ENCODE measurements around the gene NOTCH3.

The NOTCH3 gene

GRCh38 chr19:15231271-15231670 lies 30.5 kb upstream of the NOTCH3 start:
- no peaks in the 10 kb centered on the region for H3K9me3 ChIP-seq (ENCODE audit: control insufficient read depth, low read length)
- H3K4me3 ChIP-seq (ENCODE audit: low read length): no peak overlapping the region
- H3K9ac ChIP-seq (ENCODE audit: low read length): no peak overlapping the region
- peaks cover 9% of the 10 kb centered on the region for H3K27me3 ChIP-seq (replicated peaks; ENCODE audit: control insufficient read depth, insufficient read depth, low read length)
- peaks cover 3% of the 10 kb centered on the region for H3K4me1 ChIP-seq (ENCODE audit: control insufficient read depth, insufficient read depth, low read length)
- peaks cover 13% of the 10 kb centered on the region for H3K36me3 ChIP-seq (ENCODE audit: control insufficient read depth, insufficient read depth, low read length, severe bottlenecking)
- no peak for DNase-seq (ENCODE audit: low read depth)

GRCh38 chr19:15227261-15227660 lies 26.5 kb upstream of the NOTCH3 start:
- Histone ChIP-seq H3K9ac (ENCODE audit: low read length) (no peak overlapping the region), H3K4me1 (ENCODE audit: control insufficient read depth, insufficient read depth, low read length) (peaks cover 17% of the 10 kb centered on the region)

DNA sequence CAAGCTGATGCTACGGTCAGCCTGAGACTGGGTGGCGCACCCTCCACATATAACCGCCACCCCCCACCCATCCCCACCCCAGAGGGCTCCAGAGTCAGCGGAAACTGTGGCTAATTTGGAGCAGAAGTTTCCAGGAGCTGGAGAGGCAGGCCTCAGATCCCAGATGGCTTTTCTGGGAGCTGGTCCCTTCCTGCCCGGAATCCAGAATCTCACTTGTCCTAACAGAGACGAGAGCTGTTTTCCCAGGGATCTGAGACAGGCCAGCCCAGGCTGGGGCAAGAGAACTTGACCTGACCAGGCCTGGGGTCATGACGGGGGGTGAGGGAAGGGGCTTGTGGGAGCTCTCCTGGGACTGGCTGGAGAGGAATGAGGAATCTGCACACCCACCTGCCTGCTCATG lies 25.0 kb upstream of the NOTCH3 start:
- no peaks in the 10 kb centered on the region for H3K9me3 ChIP-seq (ENCODE audit: control insufficient read depth, low read length)
- H3K27me3 ChIP-seq (replicated peaks; ENCODE audit: control insufficient read depth, insufficient read depth, low read length): no peaks in the 10 kb centered on the region
- no peak for DNase-seq (ENCODE audit: low read depth)
- H3K4me1 ChIP-seq (ENCODE audit: control insufficient read depth, insufficient read depth, low read length): peaks cover 15% of the 10 kb centered on the region
- no peak overlapping the region for H3K4me3 ChIP-seq (ENCODE audit: low read length)
- no peaks in the 10 kb centered on the region for H3K36me3 ChIP-seq (ENCODE audit: control insufficient read depth, insufficient read depth, low read length, severe bottlenecking)
- H3K9ac ChIP-seq (ENCODE audit: low read length): no peak overlapping the region

More at GRCh38 chr19:15227261-15227660, 26.5 kb upstream of the NOTCH3 start:
- Histone ChIP-seq H3K9me3 (ENCODE audit: control insufficient read depth, low read length) (no peaks in the 10 kb centered on the region), H3K36me3 (ENCODE audit: control insufficient read depth, insufficient read depth, low read length, severe bottlenecking) (no peaks in the 10 kb centered on the region), H3K27me3 (replicated peaks; ENCODE audit: control insufficient read depth, insufficient read depth, low read length) (peaks cover 9% of the 10 kb centered on the region), H3K4me3 (ENCODE audit: low read length) (no peak overlapping the region)
- DNase-seq (ENCODE audit: low read depth): no peak

GRCh38 chr19:15223649-15224361 lies 23.0 kb upstream of the NOTCH3 start:
- Histone ChIP-seq H3K27me3 (replicated peaks; ENCODE audit: control insufficient read depth, insufficient read depth, low read length) (no peaks in the 10 kb centered on the region), H3K9me3 (ENCODE audit: control insufficient read depth, low read length) (no peaks in the 10 kb centered on the region), H3K9ac (ENCODE audit: low read length) (peak overlapping the region; percentile 86), H3K36me3 (ENCODE audit: control insufficient read depth, insufficient read depth, low read length, severe bottlenecking) (no peaks in the 10 kb centered on the region), H3K4me3 (ENCODE audit: low read length) (peak overlapping the region; percentile 87), H3K4me1 (ENCODE audit: control insufficient read depth, insufficient read depth, low read length) (peaks cover 15% of the 10 kb centered on the region)
- DNase-seq (ENCODE audit: low read depth): peak; percentile 41

GRCh38 chr19:15222738-15223648 lies 22.2 kb upstream of the NOTCH3 start:
- DNase-seq (ENCODE audit: low read depth): peak; percentile 99
- H3K4me3 ChIP-seq (ENCODE audit: low read length): peak overlapping the region; percentile 87
- no peaks in the 10 kb centered on the region for H3K36me3 ChIP-seq (ENCODE audit: control insufficient read depth, insufficient read depth, low read length, severe bottlenecking)
- peaks cover 15% of the 10 kb centered on the region for H3K4me1 ChIP-seq (ENCODE audit: control insufficient read depth, insufficient read depth, low read length)
- peak overlapping the region; percentile 86 for H3K9ac ChIP-seq (ENCODE audit: low read length)
- no peaks in the 10 kb centered on the region for H3K9me3 ChIP-seq (ENCODE audit: control insufficient read depth, low read length)
- H3K27me3 ChIP-seq (replicated peaks; ENCODE audit: control insufficient read depth, insufficient read depth, low read length): no peaks in the 10 kb centered on the region

GRCh38 chr19:15220833-15221232 lies 20.0 kb upstream of the NOTCH3 start:
- Histone ChIP-seq H3K9me3 (ENCODE audit: control insufficient read depth, low read length) (no peaks in the 10 kb centered on the region), H3K4me1 (ENCODE audit: control insufficient read depth, insufficient read depth, low read length) (peaks cover 15% of the 10 kb centered on the region), H3K36me3 (ENCODE audit: control insufficient read depth, insufficient read depth, low read length, severe bottlenecking) (no peaks in the 10 kb centered on the region), H3K27me3 (replicated peaks; ENCODE audit: control insufficient read depth, insufficient read depth, low read length) (no peaks in the 10 kb centered on the region), H3K4me3 (ENCODE audit: low read length) (no peak overlapping the region), H3K9ac (ENCODE audit: low read length) (peak overlapping the region; percentile 29)
- no peak for DNase-seq (ENCODE audit: low read depth)

GRCh38 chr19:15218501-15218900 lies 17.7 kb upstream of the NOTCH3 start:
- no peaks in the 10 kb centered on the region for H3K36me3 ChIP-seq (ENCODE audit: control insufficient read depth, insufficient read depth, low read length, severe bottlenecking)
- no peaks in the 10 kb centered on the region for H3K27me3 ChIP-seq (replicated peaks; ENCODE audit: control insufficient read depth, insufficient read depth, low read length)
- H3K9ac ChIP-seq (ENCODE audit: low read length): no peak overlapping the region
- H3K4me3 ChIP-seq (ENCODE audit: low read length): no peak overlapping the region
- H3K4me1 ChIP-seq (ENCODE audit: control insufficient read depth, insufficient read depth, low read length): peaks cover 14% of the 10 kb centered on the region
- DNase-seq (ENCODE audit: low read depth): no peak
- no peaks in the 10 kb centered on the region for H3K9me3 ChIP-seq (ENCODE audit: control insufficient read depth, low read length)

DNA sequence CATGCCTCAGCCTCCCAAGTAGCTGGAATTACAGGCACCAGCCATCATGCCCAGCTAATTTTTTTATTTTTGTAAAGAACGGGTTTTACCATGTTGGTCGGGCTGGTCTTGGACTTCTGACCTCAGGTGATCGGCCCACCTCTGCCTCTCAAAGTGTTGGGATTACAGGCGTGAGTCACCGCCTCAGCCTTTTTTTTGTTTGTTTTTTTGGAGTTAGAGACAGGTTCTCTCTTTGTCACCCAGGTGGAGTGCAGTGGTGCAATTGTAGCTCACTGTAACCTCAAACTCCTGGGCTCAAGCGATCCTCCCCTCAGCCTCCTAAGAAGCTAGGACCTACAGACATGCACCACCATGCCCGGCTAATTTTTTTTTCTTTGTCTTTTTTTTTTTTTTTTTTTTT lies 15.6 kb upstream of the NOTCH3 start:
- no peaks in the 10 kb centered on the region for H3K36me3 ChIP-seq (ENCODE audit: control insufficient read depth, insufficient read depth, low read length, severe bottlenecking)
- no peak overlapping the region for H3K4me3 ChIP-seq (ENCODE audit: low read length)
- H3K27me3 ChIP-seq (replicated peaks; ENCODE audit: control insufficient read depth, insufficient read depth, low read length): no peaks in the 10 kb centered on the region
- no peaks in the 10 kb centered on the region for H3K9me3 ChIP-seq (ENCODE audit: control insufficient read depth, low read length)
- H3K9ac ChIP-seq (ENCODE audit: low read length): no peak overlapping the region
- no peak for DNase-seq (ENCODE audit: low read depth)
- peaks cover 7% of the 10 kb centered on the region for H3K4me1 ChIP-seq (ENCODE audit: control insufficient read depth, insufficient read depth, low read length)

GRCh38 chr19:15213715-15214381 lies 13.1 kb upstream of the NOTCH3 start:
- DNase-seq (ENCODE audit: low read depth): no peak
- no peaks in the 10 kb centered on the region for H3K27me3 ChIP-seq (replicated peaks; ENCODE audit: control insufficient read depth, insufficient read depth, low read length)
- no peak overlapping the region for H3K4me3 ChIP-seq (ENCODE audit: low read length)
- peaks cover 18% of the 10 kb centered on the region for H3K4me1 ChIP-seq (ENCODE audit: control insufficient read depth, insufficient read depth, low read length)
- H3K36me3 ChIP-seq (ENCODE audit: control insufficient read depth, insufficient read depth, low read length, severe bottlenecking): no peaks in the 10 kb centered on the region
- H3K9ac ChIP-seq (ENCODE audit: low read length): no peak overlapping the region
- no peaks in the 10 kb centered on the region for H3K9me3 ChIP-seq (ENCODE audit: control insufficient read depth, low read length)

DNA sequence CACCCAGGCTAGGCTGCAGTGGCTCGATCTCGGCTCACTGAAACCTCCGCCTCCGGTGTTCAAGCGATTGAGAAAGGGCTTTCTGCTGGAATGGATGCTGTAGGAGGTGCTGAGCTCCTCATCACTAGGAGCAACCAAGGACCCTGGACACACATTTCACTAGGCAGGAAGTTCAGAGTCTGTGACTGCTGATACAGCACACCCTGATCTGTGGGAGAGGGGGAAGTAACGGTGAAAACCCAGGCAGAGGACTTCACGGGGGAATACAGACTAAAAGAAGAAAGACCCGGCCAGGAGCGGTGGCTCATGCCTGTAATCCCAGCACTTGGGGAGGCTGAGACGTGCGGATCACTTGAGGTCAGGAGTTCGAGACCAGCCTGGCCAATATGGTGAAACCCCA lies 11.9 kb upstream of the NOTCH3 start:
- no peak for DNase-seq (ENCODE audit: low read depth)
- Histone ChIP-seq H3K9me3 (ENCODE audit: control insufficient read depth, low read length) (no peaks in the 10 kb centered on the region), H3K27me3 (replicated peaks; ENCODE audit: control insufficient read depth, insufficient read depth, low read length) (no peaks in the 10 kb centered on the region), H3K4me1 (ENCODE audit: control insufficient read depth, insufficient read depth, low read length) (peaks cover 18% of the 10 kb centered on the region), H3K36me3 (ENCODE audit: control insufficient read depth, insufficient read depth, low read length, severe bottlenecking) (no peaks in the 10 kb centered on the region), H3K9ac (ENCODE audit: low read length) (no peak overlapping the region), H3K4me3 (ENCODE audit: low read length) (no peak overlapping the region)

DNA sequence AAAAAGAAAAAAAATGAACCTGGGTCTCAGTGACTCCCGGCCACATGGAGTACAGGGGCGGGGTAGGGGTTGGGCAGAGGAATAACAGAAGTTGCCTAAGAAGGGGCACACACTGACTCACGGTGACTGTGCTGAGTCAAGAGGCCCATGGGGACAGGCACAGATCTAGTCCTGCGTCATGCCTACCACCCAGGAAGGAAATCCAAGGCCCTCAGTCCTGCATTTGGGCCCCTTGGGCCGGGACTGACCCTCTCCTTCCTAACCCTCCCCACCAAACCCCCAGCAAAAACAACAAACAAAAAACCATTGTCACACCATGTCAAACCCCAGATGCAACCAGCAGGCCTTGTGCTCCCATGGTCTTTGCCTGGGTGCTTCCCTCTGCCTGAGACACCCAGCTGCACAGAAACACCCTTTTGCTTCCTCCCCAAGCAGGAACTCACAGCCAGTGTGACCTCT lies 9.6 kb upstream of the NOTCH3 start:
- DNase-seq (ENCODE audit: low read depth): peak; percentile 56
- no peak overlapping the region for H3K9ac ChIP-seq (ENCODE audit: low read length)
- peaks cover 18% of the 10 kb centered on the region for H3K4me1 ChIP-seq (ENCODE audit: control insufficient read depth, insufficient read depth, low read length)

More for the DNA sequence above, 9.6 kb upstream of the NOTCH3 start:
- Histone ChIP-seq H3K4me3 (ENCODE audit: low read length) (no peak overlapping the region), H3K9me3 (ENCODE audit: control insufficient read depth, low read length) (no peaks in the 10 kb centered on the region), H3K36me3 (ENCODE audit: control insufficient read depth, insufficient read depth, low read length, severe bottlenecking) (no peaks in the 10 kb centered on the region), H3K27me3 (replicated peaks; ENCODE audit: control insufficient read depth, insufficient read depth, low read length) (no peaks in the 10 kb centered on the region)
